ENCODE results near the gene TUG1. TPM values are rescaled to one million over a fixed set of nuclear protein-coding genes. Genes with fewer than 3 reads are reported as not detected.

The TUG1 gene
- total and polyA plus RNA-seq, 4 donors, result 11.3 to 32.9 (median 18.2) TPM

GRCh38 chr22:30979932-30980331 is 10.9 kb downstream of the TUG1 start:
- H3K4me1 ChIP-seq (ENCODE audit: control insufficient read depth in 4 of 4, insufficient read depth in 4 of 4, low read length in 3 of 4), result no peaks in the 10 kb centered on the region
- DNase-seq (ENCODE audit: low spot score), result no peak
- peaks cover 0 to 10% (median 4%) of the 10 kb centered on the region in 4 donors for H3K9me3 ChIP-seq (ENCODE audit: control insufficient read depth in 4 of 4, low read length in 3 of 4)
- peaks cover 0 to 8% (median 3%) of the 10 kb centered on the region in 4 donors for H3K36me3 ChIP-seq (ENCODE audit: control insufficient read depth in 4 of 4, insufficient read depth in 3 of 4, low read depth in 1 of 4, low read length in 3 of 4)
- H3K4me3 ChIP-seq (ENCODE audit: low read depth in 1 of 3, low read length in 3 of 3), result no peak overlapping the region
- no peak overlapping the region for H3K9ac ChIP-seq (ENCODE audit: low read depth in 1 of 2, low read length in 2 of 2)
- H3K27ac ChIP-seq (ENCODE audit: low read depth in 1 of 2, low read length in 2 of 2), result no peak overlapping the region
- TF ChIP-seq FOXA2 (IDR thresholded peaks at IDR 0.05), result no peak
- TF ChIP-seq HNF4A (conservative IDR thresholded peaks at IDR 0.05), result no peak
- no peak for TF ChIP-seq FOXA1 (IDR thresholded peaks at IDR 0.05)
- TF ChIP-seq TAF1 (conservative IDR thresholded peaks at IDR 0.05), result no peak
- no peak for TF ChIP-seq SP1 (IDR thresholded peaks at IDR 0.05)
- no peak for TF ChIP-seq JUND (IDR thresholded peaks at IDR 0.05)
- TF ChIP-seq REST (IDR thresholded peaks at IDR 0.05), result no peak
- no peak for TF ChIP-seq YY1 (IDR thresholded peaks at IDR 0.05)
- no peak for TF ChIP-seq EGR1 (IDR thresholded peaks at IDR 0.05; ENCODE audit: low read depth in 2 of 2)
- 73% methylated on average over 3 of the region's 3 CpGs for WGBS
- no peaks in the 10 kb centered on the region for H3K27me3 ChIP-seq (ENCODE audit: control insufficient read depth in 4 of 4, insufficient read depth in 4 of 4, low read length in 3 of 4)

- Histone ChIP-seq H3K9me3 (ENCODE audit: control insufficient read depth in 4 of 4, low read length in 3 of 4) (peaks cover 0 to 4% (median 1%) of the 10 kb centered on the region in 4 donors), H3K4me1 (ENCODE audit: control insufficient read depth in 4 of 4, insufficient read depth in 4 of 4, low read length in 3 of 4) (no peaks in the 10 kb centered on the region), H3K27me3 (ENCODE audit: control insufficient read depth in 4 of 4, insufficient read depth in 4 of 4, low read length in 3 of 4) (no peaks in the 10 kb centered on the region), H3K4me3 (ENCODE audit: low read depth in 1 of 3, low read length in 3 of 3) (no peak overlapping the region), H3K9ac (ENCODE audit: low read depth in 1 of 2, low read length in 2 of 2) (no peak overlapping the region), H3K36me3 (ENCODE audit: control insufficient read depth in 4 of 4, insufficient read depth in 3 of 4, low read depth in 1 of 4, low read length in 3 of 4) (no peaks in the 10 kb centered on the region), H3K27ac (ENCODE audit: low read depth in 1 of 2, low read length in 2 of 2) (no peak overlapping the region)
- TF ChIP-seq ZBTB33 (IDR thresholded peaks at IDR 0.05) (no peak), YY1 (IDR thresholded peaks at IDR 0.05) (no peak), TAF1 (conservative IDR thresholded peaks at IDR 0.05) (no peak), EGR1 (IDR thresholded peaks at IDR 0.05; ENCODE audit: low read depth in 2 of 2) (no peak), FOXA2 (IDR thresholded peaks at IDR 0.05) (no peak), GABPA (IDR thresholded peaks at IDR 0.05 in 1 of 2, conservative IDR thresholded peaks at IDR 0.05 in 1 of 2) (no peak), RXRA (IDR thresholded peaks at IDR 0.05) (no peak), NR2F2 (IDR thresholded peaks at IDR 0.05) (no peak), RAD21 (IDR thresholded peaks at IDR 0.05) (no peak), HNF4G (IDR thresholded peaks at IDR 0.05) (no peak), ATF3 (IDR thresholded peaks at IDR 0.05) (no peak), CTCF (IDR thresholded peaks at IDR 0.05; ENCODE audit: low read depth, low read length, missing input control) (no peak), JUND (IDR thresholded peaks at IDR 0.05) (no peak), REST (IDR thresholded peaks at IDR 0.05) (no peak), MAX (IDR thresholded peaks at IDR 0.05) (no peak), SP1 (IDR thresholded peaks at IDR 0.05) (no peak)
- DNase-seq (ENCODE audit: low spot score), result no peak
- 94% methylated on average over 2 of the region's 2 CpGs for WGBS
These were observed 13.4 kb downstream of the TUG1 start for GRCh38 chr22:30982512-30982911.
